ENCODE data around the gene CCDC154. TPM values are rescaled to one million over a fixed set of nuclear protein-coding genes. Genes with fewer than 3 reads are reported as not detected.

CCDC154 gene
- total and polyA plus RNA-seq, 2 experiments from 2014 or later = 0.31 TPM; not detected in 1

GRCh38 chr16:1488619-1489018 lies 44.3 kb upstream of the CCDC154 start, which contains the start of gene PTX4 (continued):
- TF ChIP-seq, protein P1, sequence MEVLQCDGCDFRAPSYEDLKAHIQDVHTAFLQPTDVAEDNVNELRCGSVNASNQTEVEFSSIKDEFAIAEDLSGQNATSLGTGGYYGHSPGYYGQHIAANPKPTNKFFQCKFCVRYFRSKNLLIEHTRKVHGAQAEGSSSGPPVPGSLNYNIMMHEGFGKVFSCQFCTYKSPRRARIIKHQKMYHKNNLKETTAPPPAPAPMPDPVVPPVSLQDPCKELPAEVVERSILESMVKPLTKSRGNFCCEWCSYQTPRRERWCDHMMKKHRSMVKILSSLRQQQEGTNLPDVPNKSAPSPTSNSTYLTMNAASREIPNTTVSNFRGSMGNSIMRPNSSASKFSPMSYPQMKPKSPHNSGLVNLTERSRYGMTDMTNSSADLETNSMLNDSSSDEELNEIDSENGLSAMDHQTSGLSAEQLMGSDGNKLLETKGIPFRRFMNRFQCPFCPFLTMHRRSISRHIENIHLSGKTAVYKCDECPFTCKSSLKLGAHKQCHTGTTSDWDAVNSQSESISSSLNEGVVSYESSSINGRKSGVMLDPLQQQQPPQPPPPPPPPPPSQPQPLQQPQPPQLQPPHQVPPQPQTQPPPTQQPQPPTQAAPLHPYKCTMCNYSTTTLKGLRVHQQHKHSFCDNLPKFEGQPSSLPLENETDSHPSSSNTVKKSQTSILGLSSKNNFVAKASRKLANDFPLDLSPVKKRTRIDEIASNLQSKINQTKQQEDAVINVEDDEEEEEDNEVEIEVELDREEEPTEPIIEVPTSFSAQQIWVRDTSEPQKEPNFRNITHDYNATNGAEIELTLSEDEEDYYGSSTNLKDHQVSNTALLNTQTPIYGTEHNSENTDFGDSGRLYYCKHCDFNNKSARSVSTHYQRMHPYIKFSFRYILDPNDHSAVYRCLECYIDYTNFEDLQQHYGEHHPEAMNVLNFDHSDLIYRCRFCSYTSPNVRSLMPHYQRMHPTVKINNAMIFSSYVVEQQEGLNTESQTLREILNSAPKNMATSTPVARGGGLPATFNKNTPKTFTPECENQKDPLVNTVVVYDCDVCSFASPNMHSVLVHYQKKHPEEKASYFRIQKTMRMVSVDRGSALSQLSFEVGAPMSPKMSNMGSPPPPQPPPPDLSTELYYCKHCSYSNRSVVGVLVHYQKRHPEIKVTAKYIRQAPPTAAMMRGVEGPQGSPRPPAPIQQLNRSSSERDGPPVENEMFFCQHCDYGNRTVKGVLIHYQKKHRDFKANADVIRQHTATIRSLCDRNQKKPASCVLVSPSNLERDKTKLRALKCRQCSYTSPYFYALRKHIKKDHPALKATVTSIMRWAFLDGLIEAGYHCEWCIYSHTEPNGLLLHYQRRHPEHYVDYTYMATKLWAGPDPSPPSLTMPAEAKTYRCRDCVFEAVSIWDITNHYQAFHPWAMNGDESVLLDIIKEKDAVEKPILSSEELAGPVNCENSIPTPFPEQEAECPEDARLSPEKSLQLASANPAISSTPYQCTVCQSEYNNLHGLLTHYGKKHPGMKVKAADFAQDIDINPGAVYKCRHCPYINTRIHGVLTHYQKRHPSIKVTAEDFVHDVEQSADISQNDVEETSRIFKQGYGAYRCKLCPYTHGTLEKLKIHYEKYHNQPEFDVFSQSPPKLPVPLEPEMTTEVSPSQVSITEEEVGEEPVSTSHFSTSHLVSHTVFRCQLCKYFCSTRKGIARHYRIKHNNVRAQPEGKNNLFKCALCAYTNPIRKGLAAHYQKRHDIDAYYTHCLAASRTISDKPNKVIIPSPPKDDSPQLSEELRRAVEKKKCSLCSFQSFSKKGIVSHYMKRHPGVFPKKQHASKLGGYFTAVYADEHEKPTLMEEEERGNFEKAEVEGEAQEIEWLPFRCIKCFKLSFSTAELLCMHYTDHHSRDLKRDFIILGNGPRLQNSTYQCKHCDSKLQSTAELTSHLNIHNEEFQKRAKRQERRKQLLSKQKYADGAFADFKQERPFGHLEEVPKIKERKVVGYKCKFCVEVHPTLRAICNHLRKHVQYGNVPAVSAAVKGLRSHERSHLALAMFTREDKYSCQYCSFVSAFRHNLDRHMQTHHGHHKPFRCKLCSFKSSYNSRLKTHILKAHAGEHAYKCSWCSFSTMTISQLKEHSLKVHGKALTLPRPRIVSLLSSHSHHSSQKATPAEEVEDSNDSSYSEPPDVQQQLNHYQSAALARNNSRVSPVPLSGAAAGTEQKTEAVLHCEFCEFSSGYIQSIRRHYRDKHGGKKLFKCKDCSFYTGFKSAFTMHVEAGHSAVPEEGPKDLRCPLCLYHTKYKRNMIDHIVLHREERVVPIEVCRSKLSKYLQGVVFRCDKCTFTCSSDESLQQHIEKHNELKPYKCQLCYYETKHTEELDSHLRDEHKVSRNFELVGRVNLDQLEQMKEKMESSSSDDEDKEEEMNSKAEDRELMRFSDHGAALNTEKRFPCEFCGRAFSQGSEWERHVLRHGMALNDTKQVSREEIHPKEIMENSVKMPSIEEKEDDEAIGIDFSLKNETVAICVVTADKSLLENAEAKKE (CRISPR knock-in tag; IDR thresholded peaks at IDR 0.05) = no peak
- TF ChIP-seq CTCF (conservative IDR thresholded peaks at IDR 0.05; ENCODE audit: low read depth in 2 of 2) (no peak), JUNB (IDR thresholded peaks at IDR 0.05; ENCODE audit: unreplicated experiment) (no peak)

DNA sequence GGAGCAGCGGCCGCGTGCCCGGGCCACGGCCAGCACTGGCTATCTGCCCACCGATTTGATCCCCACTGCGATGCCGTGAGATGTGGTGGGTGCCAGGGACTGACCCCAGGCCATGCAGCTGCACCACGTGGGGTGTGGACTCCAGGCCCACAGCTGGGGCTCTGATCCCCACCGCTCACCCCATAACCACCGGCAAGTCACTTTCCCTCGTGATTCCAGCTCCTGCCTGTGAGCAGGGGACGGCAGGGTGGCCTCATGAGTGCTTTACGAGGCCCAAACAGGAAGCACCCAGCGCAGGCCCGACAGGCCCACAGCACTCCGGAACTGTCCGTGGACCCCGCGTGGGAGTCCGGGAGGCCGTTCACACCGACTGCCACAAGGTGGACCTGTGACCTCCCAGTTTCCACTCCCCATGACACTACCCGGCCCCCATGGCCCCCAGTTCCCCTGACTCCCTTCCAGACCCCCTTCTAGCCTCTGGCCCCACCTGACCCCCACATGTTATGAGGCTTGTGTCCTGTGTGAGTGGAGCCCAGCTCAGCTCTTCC lies 43.8 kb upstream of the CCDC154 start:
- TF ChIP-seq STAT1 (IDR thresholded peaks at IDR 0.05; ENCODE audit: unreplicated experiment) = no peak
- no peak for TF ChIP-seq CTCF (conservative IDR thresholded peaks at IDR 0.05; ENCODE audit: low read depth in 2 of 2)
- no peak for TF ChIP-seq ZNF114 (CRISPR knock-in tag; IDR thresholded peaks at IDR 0.05)
- no peak for TF ChIP-seq REST (IDR thresholded peaks at IDR 0.05; ENCODE audit: unreplicated experiment)
- no peak for TF ChIP-seq NANOG (IDR thresholded peaks at IDR 0.05; ENCODE audit: borderline replicate concordance)
- no peak for TF ChIP-seq JUNB (IDR thresholded peaks at IDR 0.05; ENCODE audit: unreplicated experiment)
- no peak for TF ChIP-seq ETS1 (IDR thresholded peaks at IDR 0.05)
- 0 out of 2 replicates have a peak, but pooled peaks cover 6% of the 10 kb centered on the region for H3F3A ChIP-seq (replicated peaks; ENCODE audit: low read depth)

More for the DNA sequence above, 43.8 kb upstream of the CCDC154 start:
- Histone ChIP-seq H3K27ac (ENCODE audit: low read depth) (no peak overlapping the region), H3K4me1 (ENCODE audit: insufficient read depth) (0 out of 2 replicates have a peak, but pooled peaks cover 4% of the 10 kb centered on the region), H3K79me2 (replicated peaks; ENCODE audit: insufficient read depth) (no peaks in the 10 kb centered on the region), H2AFZ (no peak overlapping the region), H3K4me2 (no peak overlapping the region), H3K27me3 (ENCODE audit: insufficient read depth) (no peaks in the 10 kb centered on the region), H3K9me2 (ENCODE audit: insufficient read depth) (no peaks in the 10 kb centered on the region), H3K4me3 (no peak overlapping the region), H4K20me1 (replicated peaks; ENCODE audit: insufficient read depth) (no peaks in the 10 kb centered on the region), H3K36me3 (ENCODE audit: insufficient read depth) (no peaks in the 10 kb centered on the region)
- Mint-ChIP-seq H3K4me3 (no peak overlapping the region), H3K9me3 (peaks cover 2% of the 10 kb centered on the region; the same call in 1 of the 3 replicates), H3K4me1 (peaks cover 6% of the 10 kb centered on the region; the same call in 2 of the 3 replicates), H3K27me3 (ENCODE audit: insufficient read depth, low read depth, poor library complexity) (peaks cover 25% of the 10 kb centered on the region), H3K36me3 (ENCODE audit: low read depth) (no peaks in the 10 kb centered on the region), H3K27ac (no peak overlapping the region)
- no peak for ATAC-seq
- no peak for DNase-seq (ENCODE audit: low spot score)

All from GM23338 (cell line).